Stimulated activated memory B cell treated with anti-CD40 and anti-IgM and Interleukin-4, amounts not matched to agents 10 μg/mL and 1 μg/mL and 100 μg/mL, for 72 hours (primary cell): ENCODE data around the gene MPP1.
A peak's percentile ranks its signal among the peaks of the same experiment; 100 is the strongest.

ENCODE experiments used
- ATAC-seq: fragments of 150-1000 bp; cut with Tn5 transposase; 2 replicates; pipeline ENCODE4 v1.10.0; 2021
- H3K27ac Mint-ChIP-seq: one replicate; pipeline ENCODE4 v1.8.0; 2022; ENCODE audit warnings: mild to moderate bottlenecking, mixed read lengths
- H3K27me3 Mint-ChIP-seq: one replicate; pipeline ENCODE4 v1.8.0; 2022; ENCODE audit warnings: mixed read lengths
- H3K36me3 Mint-ChIP-seq: one replicate; pipeline ENCODE4 v1.8.0; 2022; ENCODE audit warnings: mixed read lengths
- H3K4me1 Mint-ChIP-seq: one replicate; pipeline ENCODE4 v1.8.0; 2022; ENCODE audit warnings: mixed read lengths
- H3K4me3 Mint-ChIP-seq: one replicate; pipeline ENCODE4 v1.8.0; 2022; ENCODE audit warnings: mild to moderate bottlenecking, moderate library complexity, mixed read lengths
- H3K9me3 Mint-ChIP-seq: one replicate; pipeline ENCODE4 v1.8.0; 2022; ENCODE audit warnings: mixed read lengths

MPP1 gene

DNA sequence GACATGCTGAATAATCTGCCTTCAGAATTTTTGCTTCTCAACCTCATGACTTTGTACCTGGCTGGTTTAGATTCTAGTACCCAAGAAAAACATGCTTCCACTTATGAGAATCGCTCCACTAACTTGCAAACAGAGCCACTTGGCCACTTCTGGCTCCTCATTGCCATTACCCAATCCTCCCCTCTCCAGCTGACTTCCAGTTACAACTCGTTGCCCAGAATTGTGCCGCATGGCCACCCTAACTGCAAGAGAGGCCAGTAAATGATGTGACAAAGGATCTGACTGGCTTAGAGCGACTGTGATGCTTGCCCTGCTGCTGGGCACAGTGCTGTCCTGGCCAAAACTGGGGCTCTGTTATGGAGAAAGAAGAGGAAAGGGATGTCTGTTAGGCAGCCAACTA, 46.6 kb downstream of the MPP1 start:
- no peaks in the 10 kb centered on the region for H3K4me1 Mint-ChIP-seq
- ATAC-seq = no peak
- H3K27me3 Mint-ChIP-seq = no peaks in the 10 kb centered on the region
- no peak overlapping the region for H3K27ac Mint-ChIP-seq
- no peak overlapping the region for H3K4me3 Mint-ChIP-seq
- H3K9me3 Mint-ChIP-seq = no peaks in the 10 kb centered on the region
- no peaks in the 10 kb centered on the region for H3K36me3 Mint-ChIP-seq

DNA sequence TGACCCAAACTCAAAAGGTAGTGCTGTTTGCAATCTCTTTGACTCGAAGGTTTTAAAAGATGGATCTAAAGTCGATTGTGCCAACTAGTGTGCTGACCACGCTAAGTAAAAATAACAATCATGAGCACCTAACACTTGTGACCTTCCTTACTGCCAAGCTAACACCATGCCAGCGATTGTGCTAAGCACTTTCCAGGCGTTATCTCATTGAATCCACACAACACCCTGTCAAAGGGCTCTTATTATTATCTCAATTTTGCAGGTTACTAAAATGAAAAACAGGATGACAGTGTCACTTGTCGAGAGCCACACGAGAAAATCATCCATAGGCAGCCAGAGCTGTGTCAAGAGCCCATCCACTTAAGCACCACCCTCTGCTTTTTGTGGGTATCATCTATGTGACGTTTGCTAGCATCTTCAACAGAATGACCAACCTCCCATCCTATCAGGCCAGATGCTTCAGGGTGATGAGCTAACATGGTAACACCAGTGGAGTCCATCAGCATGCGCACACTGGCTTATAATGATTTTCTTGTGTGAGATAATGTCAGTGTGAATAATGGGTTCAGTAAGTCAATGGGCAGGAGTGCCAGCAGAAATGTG, 53.5 kb downstream of the MPP1 start:
- H3K4me3 Mint-ChIP-seq = peak overlapping the region; percentile 88
- H3K4me1 Mint-ChIP-seq = no peaks in the 10 kb centered on the region
- ATAC-seq = no peak
- peak overlapping the region; percentile 88 for H3K27ac Mint-ChIP-seq
- H3K27me3 Mint-ChIP-seq = no peaks in the 10 kb centered on the region
- no peaks in the 10 kb centered on the region for H3K36me3 Mint-ChIP-seq
- H3K9me3 Mint-ChIP-seq = no peaks in the 10 kb centered on the region

DNA sequence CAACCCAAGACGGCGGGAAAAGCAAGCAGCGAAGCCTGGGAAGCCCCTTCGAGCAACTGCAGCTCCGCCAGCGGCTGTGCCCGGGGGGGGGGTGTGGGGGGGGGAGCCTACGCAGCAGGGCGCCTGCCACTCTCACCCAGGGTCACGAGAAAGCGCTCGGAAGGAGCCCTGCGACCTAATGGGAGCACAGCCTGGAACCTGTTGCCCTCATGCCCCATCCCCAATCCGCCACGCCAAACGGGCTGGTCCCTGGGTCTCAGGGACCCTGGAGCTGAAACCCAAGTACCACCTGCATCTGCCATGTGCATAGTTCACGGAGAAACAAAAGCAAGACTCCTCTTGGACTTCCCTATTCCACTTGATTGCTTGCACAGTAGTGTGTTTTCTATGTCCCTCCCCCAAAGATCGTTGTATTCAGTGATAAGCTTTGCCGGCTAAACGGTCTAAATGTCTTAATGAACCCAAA, 54.0 kb downstream of the MPP1 start:
- H3K27me3 Mint-ChIP-seq = no peaks in the 10 kb centered on the region
- no peaks in the 10 kb centered on the region for H3K9me3 Mint-ChIP-seq
- H3K27ac Mint-ChIP-seq = peak overlapping the region; percentile 88
- peak overlapping the region; percentile 88 for H3K4me3 Mint-ChIP-seq
- no peaks in the 10 kb centered on the region for H3K36me3 Mint-ChIP-seq
- H3K4me1 Mint-ChIP-seq = no peaks in the 10 kb centered on the region
- ATAC-seq = peak; percentile 65

DNA sequence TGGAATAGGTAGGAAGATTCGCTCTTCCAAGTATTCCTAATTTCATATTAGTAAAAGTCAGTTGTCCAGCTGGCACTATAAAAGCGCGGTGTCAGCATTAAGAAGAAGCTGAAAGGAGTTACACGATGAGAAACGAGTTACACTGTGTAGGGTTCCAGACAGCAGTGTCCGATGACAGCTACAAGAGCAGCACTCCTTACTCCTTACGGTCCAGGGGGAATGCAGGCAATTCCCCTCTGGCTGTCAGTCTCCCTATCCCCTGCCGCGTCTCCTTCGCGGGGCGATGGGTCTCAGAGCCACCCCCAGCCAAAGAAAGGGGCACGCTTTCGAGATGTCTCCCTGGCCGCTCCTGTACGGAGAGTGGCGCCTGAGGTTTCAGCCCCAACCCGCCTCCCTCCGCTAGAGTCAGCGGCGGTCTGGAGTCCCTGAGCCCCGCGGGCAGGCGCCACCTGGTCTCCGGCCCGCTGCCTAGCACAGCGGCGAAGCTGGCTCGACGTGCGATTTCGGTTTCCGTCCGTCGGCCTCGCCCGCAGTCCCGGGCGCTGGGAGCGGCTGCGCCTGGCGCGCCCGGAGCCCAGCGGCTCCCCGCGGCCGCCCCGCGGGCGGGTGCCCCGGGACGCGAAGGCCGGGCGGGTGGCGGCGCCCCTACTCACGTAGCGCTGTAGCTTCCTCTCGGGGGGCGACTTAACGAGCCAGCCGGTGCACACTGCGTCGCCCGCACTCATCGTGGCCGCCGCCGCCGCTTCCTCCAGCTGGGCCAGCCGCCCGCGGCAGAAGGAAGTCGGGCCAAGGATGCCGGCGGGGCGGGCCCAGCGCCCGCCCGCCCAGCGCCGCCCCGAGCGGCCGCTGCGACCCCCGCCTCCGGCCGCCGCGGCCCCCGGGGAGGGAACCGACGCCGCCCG, 54.7 kb downstream of the MPP1 start, which contains the start of gene GAB3:
GAB3 (minus strand) TSS at position 777 of the 902 bp plus-strand sequence; CDS start at position 725, 52 bp downstream.
- Mint-ChIP-seq H3K36me3 (no peaks in the 10 kb centered on the region), H3K27ac (peak within 1 kb of the TSS; percentile 88), H3K4me3 (peak within 1 kb of the TSS; percentile 88), H3K9me3 (no peaks in the 10 kb centered on the region), H3K27me3 (no peaks in the 10 kb centered on the region), H3K4me1 (no peaks in the 10 kb centered on the region)
- peak; percentile 86 for ATAC-seq

DNA sequence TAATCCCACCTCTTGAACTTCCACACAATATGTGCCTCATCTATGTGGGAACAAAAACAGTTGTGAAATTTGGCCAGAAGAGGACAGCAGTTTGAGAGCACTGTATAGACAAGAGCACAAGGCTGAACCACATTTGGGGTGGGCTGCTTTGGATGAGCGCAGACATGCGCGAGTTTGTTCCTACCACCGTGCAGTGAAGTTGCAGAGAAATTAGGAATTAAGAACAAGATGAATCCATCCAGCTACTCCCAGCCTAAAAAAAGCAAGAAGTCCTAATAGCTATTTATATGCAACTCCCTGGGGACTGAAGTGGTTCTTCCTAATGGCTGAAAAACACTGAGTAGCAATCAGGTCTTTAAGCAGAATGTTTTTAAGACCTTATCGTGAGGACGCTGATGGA, 55.4 kb downstream of the MPP1 start:
- H3K36me3 Mint-ChIP-seq = no peaks in the 10 kb centered on the region
- peak overlapping the region; percentile 77 for H3K4me3 Mint-ChIP-seq
- H3K27me3 Mint-ChIP-seq = no peaks in the 10 kb centered on the region
- H3K27ac Mint-ChIP-seq = no peak overlapping the region
- no peak for ATAC-seq
- no peaks in the 10 kb centered on the region for H3K4me1 Mint-ChIP-seq
- H3K9me3 Mint-ChIP-seq = no peaks in the 10 kb centered on the region

DNA sequence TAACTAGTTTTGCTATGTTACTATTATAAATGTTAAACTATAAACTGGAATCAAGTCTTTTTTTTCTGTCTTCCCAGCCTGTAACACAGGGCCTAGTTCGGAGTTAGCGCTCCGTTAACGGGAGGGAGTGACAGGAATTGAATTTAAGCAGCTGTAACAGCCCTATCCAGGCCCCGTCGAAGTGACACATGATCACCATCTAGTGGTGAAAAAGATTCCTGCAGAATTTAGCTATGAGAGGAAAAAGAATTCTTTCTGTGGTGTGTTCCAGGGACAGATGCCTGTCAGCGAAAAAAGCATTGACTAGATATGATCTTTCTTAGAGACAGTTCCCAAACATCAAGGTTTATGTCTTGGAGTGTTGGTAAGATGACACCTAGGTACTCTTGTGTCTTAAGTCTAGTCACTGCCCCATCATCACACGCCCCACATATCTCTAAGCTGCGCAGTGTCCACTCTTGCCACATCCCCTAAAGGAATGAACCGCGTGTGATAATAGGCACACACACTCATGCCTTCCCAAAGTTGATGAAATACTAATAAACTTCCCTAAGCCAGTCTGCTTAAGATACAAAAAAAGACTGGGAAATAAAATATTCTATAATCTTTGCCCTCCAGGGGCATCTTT, 56.5 kb downstream of the MPP1 start:
- Mint-ChIP-seq H3K27me3 (no peaks in the 10 kb centered on the region), H3K4me3 (no peak overlapping the region), H3K4me1 (no peaks in the 10 kb centered on the region), H3K36me3 (no peaks in the 10 kb centered on the region), H3K9me3 (no peaks in the 10 kb centered on the region), H3K27ac (no peak overlapping the region)
- peak; percentile 66 for ATAC-seq

DNA sequence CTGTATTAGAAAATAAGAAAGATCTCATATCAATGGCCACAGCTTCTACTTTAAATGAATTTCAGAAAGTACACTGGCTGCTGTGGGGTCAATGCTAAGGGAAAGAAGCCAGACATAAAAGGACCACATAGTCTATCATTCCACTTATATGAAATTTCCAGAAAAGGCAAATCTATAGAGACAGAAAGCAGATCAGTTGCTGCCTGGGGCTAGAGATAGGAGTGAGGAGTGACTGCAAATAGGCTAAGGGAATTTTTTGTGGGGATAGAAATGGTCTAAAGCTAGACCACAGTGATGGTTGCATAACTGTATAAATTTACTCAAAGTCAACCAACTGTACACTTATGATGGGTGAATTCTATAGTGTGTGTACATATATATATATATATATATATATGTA, 62.7 kb downstream of the MPP1 start:
- Mint-ChIP-seq H3K27me3 (no peaks in the 10 kb centered on the region), H3K27ac (no peak overlapping the region), H3K9me3 (no peaks in the 10 kb centered on the region), H3K4me3 (no peak overlapping the region), H3K4me1 (peaks cover under 1% of the 10 kb centered on the region), H3K36me3 (no peaks in the 10 kb centered on the region)
- no peak for ATAC-seq

DNA sequence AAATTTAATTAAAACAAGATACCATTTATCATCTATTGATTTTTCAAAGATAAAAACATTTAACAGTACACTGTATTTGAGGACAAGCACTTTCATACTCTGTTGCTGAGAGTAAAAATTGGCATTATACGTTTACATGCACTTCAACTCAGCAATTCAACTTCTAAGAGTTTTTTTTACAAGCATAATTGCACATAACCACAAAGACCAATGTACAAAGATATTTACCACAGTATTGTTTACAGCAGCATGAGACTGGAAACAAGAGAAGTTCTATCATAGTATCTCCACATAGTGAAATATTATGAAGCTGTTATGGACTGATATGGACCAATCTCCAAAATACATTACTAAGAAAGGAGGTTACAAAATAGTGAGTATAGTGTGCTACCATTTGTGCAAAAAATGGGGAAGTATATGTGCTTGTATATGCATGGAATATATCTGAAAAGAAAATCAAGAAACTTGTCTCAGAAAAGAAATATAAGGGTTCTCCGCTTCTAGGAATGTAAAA, 65.3 kb downstream of the MPP1 start:
- no peak for ATAC-seq
- no peaks in the 10 kb centered on the region for H3K9me3 Mint-ChIP-seq
- H3K27ac Mint-ChIP-seq = no peak overlapping the region
- no peaks in the 10 kb centered on the region for H3K27me3 Mint-ChIP-seq
- peaks cover 17% of the 10 kb centered on the region for H3K4me1 Mint-ChIP-seq
- H3K4me3 Mint-ChIP-seq = no peak overlapping the region
- H3K36me3 Mint-ChIP-seq = no peaks in the 10 kb centered on the region

DNA sequence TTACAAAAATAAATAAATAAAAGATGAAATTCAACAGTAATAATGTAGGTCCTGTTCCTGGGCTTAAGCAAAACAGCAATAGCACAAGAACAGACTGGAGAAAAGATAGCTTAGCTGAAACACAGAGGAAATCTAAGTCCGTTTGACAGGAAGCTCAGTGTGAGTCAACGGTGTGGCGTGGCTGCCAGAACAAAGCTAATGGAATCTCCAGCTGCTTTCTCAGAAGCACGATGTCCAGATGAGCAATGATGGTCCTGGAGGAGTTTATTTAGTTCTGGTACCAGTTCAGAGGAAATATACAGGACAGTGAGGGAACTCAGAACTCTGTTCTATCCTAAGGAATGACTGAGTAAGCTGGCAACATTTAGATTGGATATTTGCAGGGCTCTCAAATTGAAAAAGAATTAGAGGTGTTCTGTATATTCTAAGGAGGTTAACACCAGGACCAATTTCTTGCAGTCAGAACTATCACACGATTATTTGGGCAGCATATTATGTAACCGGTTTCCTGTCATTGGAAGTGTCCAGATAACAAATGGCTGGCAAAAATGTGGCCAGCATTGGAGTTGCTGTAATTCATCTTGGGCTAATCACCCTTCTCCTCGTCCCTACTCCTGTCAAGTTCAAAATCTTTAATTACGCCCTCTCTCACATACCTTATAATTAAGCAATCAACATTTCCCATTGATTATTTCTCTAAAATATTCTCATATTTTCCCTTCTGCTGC, 67.1 kb downstream of the MPP1 start:
- Mint-ChIP-seq H3K36me3 (no peaks in the 10 kb centered on the region), H3K27ac (no peak overlapping the region), H3K27me3 (no peaks in the 10 kb centered on the region), H3K4me3 (no peak overlapping the region), H3K9me3 (no peaks in the 10 kb centered on the region), H3K4me1 (peaks cover 25% of the 10 kb centered on the region)
- ATAC-seq = no peak

DNA sequence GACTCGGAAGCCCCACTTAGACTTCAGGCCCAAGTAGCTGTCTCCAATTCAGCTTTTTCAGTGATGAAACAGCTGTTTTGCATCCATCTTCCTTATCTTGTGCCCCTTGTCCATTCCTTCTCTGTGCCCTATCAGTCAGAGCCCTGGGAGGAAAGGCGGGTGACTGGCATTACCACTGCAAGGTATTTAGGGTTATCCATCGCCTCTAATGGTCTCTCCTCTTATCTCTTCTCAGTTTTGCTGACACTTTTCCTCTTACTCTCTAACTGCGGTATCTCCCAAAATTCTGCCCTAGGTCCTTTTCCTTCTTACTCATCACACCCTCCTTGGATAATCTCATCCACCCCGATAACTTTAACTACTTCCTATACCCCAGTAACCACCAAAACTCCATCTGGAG, 68.1 kb downstream of the MPP1 start:
- H3K4me3 Mint-ChIP-seq = no peak overlapping the region
- H3K4me1 Mint-ChIP-seq = peaks cover 25% of the 10 kb centered on the region
- no peaks in the 10 kb centered on the region for H3K27me3 Mint-ChIP-seq
- no peaks in the 10 kb centered on the region for H3K9me3 Mint-ChIP-seq
- no peaks in the 10 kb centered on the region for H3K36me3 Mint-ChIP-seq
- H3K27ac Mint-ChIP-seq = peak overlapping the region; percentile 30
- no peak for ATAC-seq

DNA sequence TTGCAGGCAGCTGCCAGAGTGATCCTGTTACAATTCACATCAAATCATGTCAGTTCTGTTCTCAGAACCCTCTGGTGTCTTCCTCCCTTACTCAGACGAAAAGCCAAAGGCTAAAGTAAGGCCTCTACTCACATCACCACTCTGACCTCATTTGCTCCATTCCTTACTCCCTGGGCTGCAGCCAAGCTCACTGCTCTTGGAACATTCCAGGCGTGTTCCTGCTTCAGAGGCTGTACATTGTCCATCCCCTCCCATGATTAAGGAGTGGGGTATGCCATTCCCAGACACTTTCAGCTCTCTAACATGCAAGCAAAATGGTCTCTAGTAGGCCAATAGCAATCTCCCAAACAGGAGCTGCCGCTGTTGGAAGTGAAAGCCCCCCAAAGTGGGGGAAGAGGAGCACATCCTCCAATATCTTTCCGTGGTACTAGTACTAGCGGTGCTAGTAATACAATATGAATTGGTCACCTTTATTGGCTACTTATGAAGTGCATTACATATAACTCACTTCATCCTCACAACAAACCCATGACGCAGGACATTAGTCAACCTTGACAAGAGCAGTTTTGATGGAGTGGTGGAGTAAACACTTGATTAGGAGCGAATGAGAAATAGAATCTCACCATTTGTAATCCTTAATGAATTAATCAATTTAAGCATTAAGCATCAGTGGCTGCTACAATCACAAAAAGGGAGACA, 69.4 kb downstream of the MPP1 start:
- H3K27ac Mint-ChIP-seq = peak overlapping the region; percentile 74
- H3K4me1 Mint-ChIP-seq = peaks cover 31% of the 10 kb centered on the region
- H3K27me3 Mint-ChIP-seq = no peaks in the 10 kb centered on the region
- peaks cover 5% of the 10 kb centered on the region for H3K36me3 Mint-ChIP-seq
- ATAC-seq = no peak
- no peaks in the 10 kb centered on the region for H3K9me3 Mint-ChIP-seq
- H3K4me3 Mint-ChIP-seq = peak overlapping the region; percentile 48

DNA sequence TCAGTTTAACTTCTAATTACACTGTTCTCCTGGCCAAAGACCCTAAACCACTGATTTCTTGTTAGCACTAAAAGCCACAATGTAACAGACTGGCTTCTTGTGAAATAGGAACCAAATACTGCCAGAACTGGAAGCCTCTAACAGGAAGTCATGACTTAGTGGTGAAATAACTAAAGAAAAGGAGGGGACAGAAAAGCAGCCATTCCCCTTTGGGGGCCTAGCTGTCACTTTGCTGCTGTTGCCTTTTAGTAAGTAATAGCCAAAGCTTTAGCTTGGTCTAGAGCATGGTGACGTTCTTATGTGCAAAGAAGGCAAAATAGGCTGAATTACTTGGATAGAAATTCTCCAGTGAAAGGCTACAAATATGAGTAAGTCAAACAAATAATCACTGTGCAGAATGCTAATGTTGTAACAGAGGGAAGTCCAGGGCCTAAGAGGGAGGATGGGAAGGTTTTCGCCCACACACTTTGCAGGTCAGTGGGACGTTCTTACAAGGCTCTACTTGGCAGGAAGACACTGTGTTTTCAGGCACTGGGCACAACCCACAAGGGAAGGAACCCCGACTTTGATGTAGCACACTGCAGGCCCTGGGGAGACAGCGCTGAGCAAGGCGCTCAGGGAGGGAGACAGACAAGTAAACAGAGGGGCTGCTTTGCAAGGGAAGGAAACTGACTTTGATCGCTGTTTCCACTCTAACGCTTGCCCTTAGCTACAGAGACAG, 71.1 kb downstream of the MPP1 start:
- peak; percentile 65 for ATAC-seq
- H3K27ac Mint-ChIP-seq = peak overlapping the region; percentile 87
- peak overlapping the region; percentile 67 for H3K4me3 Mint-ChIP-seq
- H3K27me3 Mint-ChIP-seq = no peaks in the 10 kb centered on the region
- peaks cover 38% of the 10 kb centered on the region for H3K4me1 Mint-ChIP-seq
- no peaks in the 10 kb centered on the region for H3K9me3 Mint-ChIP-seq
- H3K36me3 Mint-ChIP-seq = peaks cover 10% of the 10 kb centered on the region

DNA sequence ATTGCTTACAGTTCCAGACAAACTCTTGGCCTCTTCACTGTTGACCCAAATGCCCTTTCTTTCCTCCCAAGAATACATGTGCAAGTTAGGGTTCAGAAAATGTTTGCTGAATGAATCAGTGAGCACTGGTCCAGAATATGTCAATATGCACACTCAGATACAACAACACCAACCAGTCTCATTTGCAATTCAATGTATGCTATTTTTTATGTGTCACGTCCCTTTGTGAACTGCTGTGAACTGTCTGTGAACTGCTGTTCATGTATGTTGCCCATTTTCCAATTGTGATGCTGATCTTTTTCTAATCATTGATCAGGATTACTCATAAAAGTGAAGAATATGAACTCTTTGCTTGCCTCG, 72.2 kb downstream of the MPP1 start:
- no peak for ATAC-seq
- H3K4me1 Mint-ChIP-seq = peaks cover 43% of the 10 kb centered on the region
- H3K27ac Mint-ChIP-seq = peak overlapping the region; percentile 35

More for the DNA sequence above, 72.2 kb downstream of the MPP1 start:
- Mint-ChIP-seq H3K4me3 (no peak overlapping the region), H3K9me3 (no peaks in the 10 kb centered on the region), H3K27me3 (no peaks in the 10 kb centered on the region), H3K36me3 (peaks cover 10% of the 10 kb centered on the region)
